Stimulated activated CD4-positive, alpha-beta T cell treated with anti-CD3 and anti-CD28 coated beads, Interleukin-15, amount 100 ng/mL, for 1 hour (primary cell): ENCODE results near the gene GAB3.

Experiments used
- DNase-seq, 2 donors: peaks; one replicate each; pipeline ENCODE4 v3.0.0-alpha.2; 2020; ENCODE audit warnings: low read depth in 1 of 2, low spot score in 1 of 2

GAB3 gene

GRCh38 chrX:154751669-154752271 lies 893 bp upstream of the GAB3 start:
- no peak for DNase-seq

- no peak for DNase-seq
Observed at GRCh38 chrX:154751203-154751668, 359 bp upstream of the GAB3 start.

GRCh38 chrX:154749856-154750255 lies 1.0 kb downstream of the GAB3 start:
- DNase-seq = no peak

- DNase-seq = no peak
Observed at GRCh38 chrX:154748712-154749339, 2.1 kb downstream of the GAB3 start.

GRCh38 chrX:154742613-154743012 lies 8.3 kb downstream of the GAB3 start:
- no peak for DNase-seq

- DNase-seq = no peak
Observed at GRCh38 chrX:154739952-154740465, 10.9 kb downstream of the GAB3 start.

GRCh38 chrX:154738011-154738738 lies 12.7 kb downstream of the GAB3 start:
- no peak for DNase-seq

GRCh38 chrX:154737136-154737535 lies 13.7 kb downstream of the GAB3 start:
- no peak for DNase-seq

GRCh38 chrX:154735695-154736393 lies 15.0 kb downstream of the GAB3 start:
- DNase-seq = no peak

GRCh38 chrX:154734061-154734781 lies 16.7 kb downstream of the GAB3 start:
- DNase-seq = no peak

GRCh38 chrX:154733066-154733425 lies 17.8 kb downstream of the GAB3 start:
- no peak for DNase-seq

- no peak for DNase-seq
Observed at GRCh38 chrX:154732421-154733065, 18.3 kb downstream of the GAB3 start.

- DNase-seq = no peak
Observed at GRCh38 chrX:154731881-154732280, 19.0 kb downstream of the GAB3 start.

- no peak for DNase-seq
Observed at GRCh38 chrX:154731184-154731583, 19.7 kb downstream of the GAB3 start.

- no peak for DNase-seq
Observed at GRCh38 chrX:154730253-154730891, 20.5 kb downstream of the GAB3 start.

- no peak for DNase-seq
Observed at GRCh38 chrX:154729439-154729838, 21.4 kb downstream of the GAB3 start.

GRCh38 chrX:154728431-154729190 lies 22.3 kb downstream of the GAB3 start:
- no peak for DNase-seq

GRCh38 chrX:154727871-154728270 lies 23.0 kb downstream of the GAB3 start:
- no peak for DNase-seq

- DNase-seq = no peak
Observed at GRCh38 chrX:154727418-154727817, 23.5 kb downstream of the GAB3 start.
